ENCODE data around the gene TP53TG3D. TPM values are rescaled to one million over a fixed set of nuclear protein-coding genes. Genes with fewer than 3 reads are reported as not detected.

The TP53TG3D gene
- total RNA-seq: 0.37 TPM in 1 of 2 replicates, not detected in the other

DNA sequence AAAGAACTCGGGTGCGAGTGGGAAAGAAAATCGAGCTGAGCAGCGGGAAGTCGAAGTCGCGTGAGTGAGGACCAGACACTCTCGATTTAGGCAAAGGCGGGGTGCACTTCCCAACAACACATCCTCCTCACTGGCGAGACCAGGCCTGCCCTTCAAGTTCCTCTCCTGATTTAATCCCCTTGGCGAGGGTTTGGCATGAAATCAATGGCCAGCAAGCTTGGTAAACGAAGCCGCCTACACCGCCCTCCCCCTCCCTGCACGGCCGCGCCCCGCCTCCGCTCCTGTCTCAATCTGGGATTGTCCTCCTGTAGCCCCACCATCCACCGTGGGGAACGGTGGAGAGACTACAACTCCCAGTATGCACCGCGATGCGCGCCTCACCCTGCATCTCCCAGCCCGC lies at the start of gene TP53TG3D:
TP53TG3D (plus strand) TSS at position 301 of the 400 bp plus-strand sequence; CDS start at position 369, 68 bp downstream.

Small RNAs within 50 kb of the gene (small RNA-seq; reads per million reads assigned to genes)
- gene AC133485.1 (not detected), gene AC140878.1 (not detected)
